HG03520 (cell line): Measurements from ENCODE around the gene SPATA45.
"Not testable (repeated sequence)": the region's sequence is repeated elsewhere in the genome, so short reads cannot be mapped to it uniquely, and the experiment has no call there.

Experiments used
- ATAC-seq: cut with Tn5 transposase; IDR thresholded peaks from one replicate; pipeline ENCODE4 v1.9.1; 2021; ENCODE audit warnings: mild to moderate bottlenecking, moderate library complexity; ENCODE audit not compliant: unreplicated experiment

The SPATA45 gene

GRCh38 chr1:212833211-212834207 lies 13.9 kb downstream of the SPATA45 start:
- not testable (repeated sequence) for ATAC-seq

DNA sequence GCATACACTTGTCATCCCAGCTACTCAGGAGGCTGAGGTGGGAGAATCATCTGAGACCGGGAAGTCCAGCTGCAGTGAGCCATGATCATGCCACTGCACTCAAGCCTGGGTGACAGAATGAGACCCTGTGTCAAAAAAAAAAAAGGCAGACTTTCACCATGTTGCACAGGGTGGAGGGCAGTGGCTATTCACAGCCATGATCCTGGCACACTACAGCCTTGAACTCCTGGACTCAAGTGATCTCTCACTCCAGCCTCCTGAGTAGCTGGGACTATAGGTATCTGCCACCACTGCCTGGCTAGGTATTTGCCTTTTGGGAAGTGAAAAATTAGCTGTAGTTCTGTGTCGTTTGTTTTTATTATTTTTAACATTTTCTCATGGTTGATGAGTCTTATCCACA lies 19.1 kb downstream of the SPATA45 start:
- no peak for ATAC-seq

DNA sequence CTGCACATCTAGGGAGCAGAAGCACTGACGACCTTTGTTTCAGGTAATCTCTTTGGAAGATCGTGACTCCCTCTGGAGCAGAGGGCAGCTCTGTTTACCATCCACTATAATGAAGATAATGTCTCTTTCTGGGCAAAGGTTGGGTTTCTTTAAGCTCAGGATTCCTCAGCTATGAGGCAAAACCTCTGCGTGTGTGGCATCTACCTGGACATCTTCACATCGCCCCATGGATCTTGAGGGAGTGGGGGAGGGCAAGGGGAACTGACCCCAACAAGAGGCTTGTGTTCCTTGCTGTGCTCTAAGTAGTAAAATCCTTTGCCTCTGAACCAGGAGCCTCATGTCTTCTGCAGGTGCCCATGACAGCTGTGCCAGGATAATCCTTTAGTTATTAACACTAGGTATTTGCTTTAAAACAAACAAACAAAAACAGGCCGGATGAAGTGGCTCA lies 19.6 kb downstream of the SPATA45 start:
- no peak for ATAC-seq

DNA sequence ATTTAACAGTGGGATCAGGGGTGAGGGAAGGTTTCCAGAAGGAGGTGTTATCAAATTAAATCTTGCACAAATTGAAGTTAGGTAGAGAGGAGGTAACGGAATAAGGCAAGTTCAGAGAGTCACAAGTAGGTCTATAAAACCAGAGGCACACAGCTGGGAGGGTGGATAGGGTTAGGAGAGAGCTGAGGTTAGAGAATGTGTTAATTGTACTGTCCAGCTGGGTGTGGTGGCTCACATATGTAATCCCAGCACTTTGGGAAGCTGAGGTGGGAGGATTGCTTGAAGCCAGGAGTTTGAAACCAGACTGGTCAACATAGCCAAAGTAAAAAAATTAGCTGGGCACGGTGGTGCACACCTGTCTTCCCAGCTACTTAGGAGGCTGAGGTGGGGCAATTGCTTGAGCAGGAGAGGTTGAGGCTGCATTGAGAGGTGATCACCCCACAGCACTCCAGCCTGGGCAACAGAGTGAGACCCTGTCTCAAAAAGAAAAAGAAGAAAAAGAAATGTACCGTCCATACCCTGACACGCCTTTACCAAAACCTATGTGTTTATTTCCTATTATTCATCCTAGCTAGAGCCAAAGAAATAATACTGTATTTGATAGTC lies 20.2 kb downstream of the SPATA45 start:
- no peak for ATAC-seq

- no peak for ATAC-seq
Observed at GRCh38 chr1:212825798-212826452, 21.5 kb downstream of the SPATA45 start.

DNA sequence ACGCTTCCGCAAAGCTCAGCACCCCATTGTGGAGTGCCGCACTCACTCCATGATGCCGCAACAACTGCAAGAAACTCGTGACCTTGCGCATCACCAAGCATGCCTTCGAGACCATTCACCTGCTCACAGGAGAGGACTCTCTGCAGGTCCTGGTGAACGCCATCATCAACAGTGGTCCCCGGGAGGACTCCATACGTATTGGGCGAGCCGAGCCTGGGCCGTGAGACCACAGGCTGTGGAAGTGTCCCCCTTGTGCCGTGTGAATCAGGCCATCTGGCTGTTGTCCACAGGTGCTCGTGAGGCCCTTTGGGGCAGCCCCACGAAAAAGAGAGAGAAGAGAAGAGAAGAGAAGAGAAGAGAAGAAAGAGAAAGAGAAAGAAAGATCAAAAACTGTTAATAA lies 23.2 kb downstream of the SPATA45 start:
- no peak for ATAC-seq

GRCh38 chr1:212822956-212823355 lies 24.5 kb downstream of the SPATA45 start:
- no peak for ATAC-seq

- ATAC-seq = no peak
Observed at GRCh38 chr1:212820969-212821368, 26.5 kb downstream of the SPATA45 start.

DNA sequence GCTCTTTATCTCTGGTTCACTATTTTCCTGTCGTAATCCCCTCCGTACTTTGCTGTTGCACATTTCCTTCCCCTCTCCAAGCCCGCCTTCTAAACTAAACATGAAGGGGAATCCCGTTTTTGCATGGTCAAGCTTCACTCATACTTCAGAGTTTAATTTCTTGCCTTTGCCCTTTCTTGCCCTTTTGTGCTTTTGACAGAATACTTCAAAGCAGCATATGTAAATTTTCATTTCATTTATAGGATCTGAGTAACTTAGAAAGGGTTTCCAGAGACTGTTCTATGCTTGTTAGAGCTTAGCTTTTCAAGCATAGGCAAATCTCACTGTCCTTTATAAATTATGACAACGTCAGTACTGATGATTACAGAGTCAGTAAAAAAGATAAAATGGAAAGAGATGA lies 27.7 kb downstream of the SPATA45 start:
- no peak for ATAC-seq

DNA sequence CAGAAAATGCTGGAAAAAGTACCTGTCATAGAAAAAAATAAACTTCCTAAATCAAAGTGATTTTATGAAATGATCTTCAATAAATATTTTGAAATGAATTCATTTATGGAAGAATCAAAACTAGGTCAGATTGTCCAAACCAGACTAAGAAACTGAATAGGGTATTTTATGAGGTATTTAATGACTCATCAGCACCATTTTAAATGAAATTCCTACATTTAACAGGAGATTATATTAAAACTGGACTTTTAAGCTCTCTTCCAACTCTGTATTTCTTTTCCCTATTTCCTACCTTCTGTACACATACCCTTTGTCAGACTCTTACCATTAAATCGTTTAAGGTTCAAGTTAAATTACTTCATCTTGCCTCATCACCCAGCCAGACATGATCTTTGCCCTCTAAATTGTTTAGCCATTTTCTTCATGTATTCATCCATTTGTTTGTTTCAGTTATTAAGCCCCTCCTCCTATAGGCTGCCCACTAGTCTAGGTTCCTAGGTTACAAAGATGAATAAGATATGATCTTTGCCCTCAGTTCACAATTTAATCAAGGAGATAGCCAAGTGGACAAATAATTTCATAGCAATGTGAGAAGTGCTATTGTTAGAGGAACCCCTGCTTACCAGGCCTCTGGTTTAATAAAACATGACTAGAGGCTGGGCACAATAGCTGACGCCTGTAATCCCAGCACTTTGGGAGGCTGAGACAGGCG lies 30.7 kb downstream of the SPATA45 start:
- ATAC-seq = no peak

DNA sequence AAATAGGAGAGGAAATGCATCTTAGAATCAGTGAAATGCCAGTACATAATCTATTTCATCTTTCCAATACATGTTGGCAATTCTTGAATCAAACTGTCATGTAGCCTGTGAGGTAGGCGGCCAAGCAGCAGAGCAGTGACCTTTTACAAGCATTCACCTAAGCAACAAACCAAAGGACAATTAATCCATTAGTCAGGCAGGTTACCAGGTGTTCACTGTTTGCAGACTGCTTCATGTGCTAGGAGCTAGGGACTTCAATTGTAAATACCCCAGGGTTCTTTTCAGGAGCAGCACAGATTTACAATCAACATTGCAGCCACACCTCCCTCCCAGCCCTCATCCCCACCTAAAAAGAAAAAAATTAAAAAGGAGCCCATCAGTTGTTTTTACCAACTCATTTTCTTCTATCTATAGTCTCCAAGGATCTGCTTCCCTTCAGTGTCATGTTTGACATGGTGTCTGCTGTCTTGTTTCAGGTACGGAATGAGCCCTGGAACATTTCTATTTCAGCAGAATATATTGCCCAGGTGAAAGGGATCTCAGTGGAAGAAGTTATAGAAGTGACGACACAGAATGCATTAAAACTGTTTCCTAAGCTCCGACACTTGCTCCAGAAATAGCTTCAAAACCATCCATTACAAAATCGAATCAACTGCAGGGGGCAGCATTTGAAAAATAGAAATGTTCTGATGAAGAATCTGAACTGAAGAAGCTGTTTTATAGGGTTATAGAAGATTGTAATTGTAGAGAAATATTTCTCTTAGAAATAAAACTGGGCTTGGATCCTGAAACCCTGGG lies 32.7 kb downstream of the SPATA45 start:
- ATAC-seq = no peak

GRCh38 chr1:212805767-212806166 lies 41.7 kb downstream of the SPATA45 start:
- ATAC-seq = no peak

GRCh38 chr1:212797681-212798080 lies 49.8 kb downstream of the SPATA45 start:
- no peak for ATAC-seq

DNA sequence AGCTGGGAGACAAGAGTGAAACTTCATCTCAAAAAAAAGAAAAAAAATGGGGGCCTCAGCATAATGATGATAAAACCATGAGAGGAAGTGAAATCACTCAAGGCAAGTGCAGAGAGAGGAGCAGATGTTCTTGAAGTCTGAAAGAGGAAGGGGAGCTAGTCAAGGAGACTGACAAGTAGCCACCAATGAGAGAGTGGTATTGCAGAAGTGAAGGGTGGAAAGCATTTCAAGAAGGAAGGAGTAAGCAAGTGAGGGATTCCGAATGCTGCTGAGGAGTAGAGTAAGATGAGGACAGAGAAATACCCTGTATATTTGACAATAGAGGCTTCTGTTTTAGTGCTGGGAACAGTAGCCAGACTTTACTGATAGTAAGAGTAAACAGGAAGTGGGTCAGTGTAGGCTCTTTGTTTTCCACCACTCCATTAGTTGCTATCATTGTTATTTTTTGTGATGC lies 52.9 kb downstream of the SPATA45 start:
- ATAC-seq = peak; percentile 80

DNA sequence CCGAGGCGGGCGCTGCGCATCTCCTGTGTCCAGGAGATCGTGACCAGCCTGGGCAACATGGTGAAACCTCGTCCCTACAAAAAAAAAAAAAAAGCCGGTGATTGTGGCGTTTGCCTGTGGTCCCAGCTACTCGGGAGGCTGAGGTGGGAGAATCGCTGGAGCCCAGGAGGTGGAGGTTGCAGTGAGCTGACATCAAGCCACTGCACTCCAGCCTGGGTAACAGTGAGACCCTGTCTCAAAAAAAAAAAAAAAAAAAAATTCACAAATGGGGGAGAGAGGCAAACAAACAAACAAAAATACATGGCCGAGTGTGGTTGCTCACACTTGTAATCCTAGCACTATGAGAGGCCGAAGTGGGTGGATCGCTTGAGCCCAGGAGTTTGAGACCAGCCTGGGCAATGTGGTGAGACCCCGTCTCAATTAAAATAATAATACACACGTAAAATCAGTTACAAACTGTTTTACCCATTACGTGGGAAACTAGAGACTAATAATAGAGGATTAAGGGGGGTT lies 55.0 kb downstream of the SPATA45 start:
- no peak for ATAC-seq

- ATAC-seq = peak; percentile 53
Observed at GRCh38 chr1:212791676-212792395, 55.6 kb downstream of the SPATA45 start, which contains the start of the genes NSL1 and TATDN3. Gene NSL1, minus strand, starts transcription at chr1:212791777. Its CDS starts 14 bp downstream, at chr1:212791763. Gene TATDN3, plus strand, starts transcription at chr1:212791894. Its CDS starts 28 bp downstream, at chr1:212791922.

DNA sequence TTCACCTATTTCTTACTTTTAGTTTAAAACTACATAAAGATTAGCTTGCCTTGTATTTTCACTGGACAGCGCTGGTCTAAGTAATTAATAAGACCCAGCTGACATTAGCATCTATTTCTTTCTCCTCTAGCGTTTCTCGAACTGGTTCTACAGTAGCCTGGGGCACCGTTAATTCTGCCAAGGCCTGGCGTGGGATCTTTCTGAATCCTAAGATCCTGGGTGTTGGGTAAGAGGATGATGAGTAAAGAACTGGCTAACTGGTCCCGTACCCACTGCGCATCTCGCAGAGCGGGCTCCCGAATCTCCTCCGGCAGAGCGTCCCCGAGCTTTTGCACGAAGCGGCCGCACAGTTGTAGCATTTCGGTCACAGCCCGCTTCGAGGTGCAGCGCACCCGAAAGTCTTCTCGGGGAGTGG lies 56.2 kb downstream of the SPATA45 start:
- peak; percentile 31 for ATAC-seq

DNA sequence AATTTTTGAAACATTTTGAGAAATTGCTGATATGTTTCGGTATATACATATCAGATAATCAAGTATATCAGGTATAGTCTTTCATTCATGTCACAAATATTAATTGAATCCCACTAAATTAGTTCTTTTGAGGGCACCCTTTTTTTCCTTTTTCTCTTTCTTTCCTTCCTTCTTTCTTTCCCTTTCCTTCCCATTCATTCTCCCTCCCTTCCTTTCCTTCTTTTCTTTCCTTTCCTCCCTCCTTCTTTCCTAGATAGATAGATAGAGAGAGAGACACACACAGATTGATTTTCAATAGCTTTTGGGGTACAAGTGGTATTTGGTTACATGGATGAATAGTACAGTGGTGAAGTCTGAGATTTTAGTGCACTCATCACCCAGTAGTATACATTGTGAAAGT lies 61.6 kb downstream of the SPATA45 start:
- ATAC-seq = no peak

- ATAC-seq = no peak
Observed at GRCh38 chr1:212783976-212784375, 63.5 kb downstream of the SPATA45 start.
